Mesendoderm (in vitro differentiated cells): ENCODE measurements around the gene NXF3. TPM values are rescaled to one million over a fixed set of nuclear protein-coding genes. Genes with fewer than 3 reads are reported as not detected.
"Not testable (repeated sequence)": the region's sequence is repeated elsewhere in the genome, so short reads cannot be mapped to it uniquely, and the experiment has no call there.

Experiments used
- DNase-seq: peaks from one replicate; pipeline ENCODE4 v3.0.0; 2013
- H2AK5ac ChIP-seq: 2 replicates; pipeline ENCODE4 v1.6.1; 2013; ENCODE audit warnings: low read length, inconsistent platforms
- H2BK120ac ChIP-seq: 2 replicates; pipeline ENCODE4 v1.6.1; 2013; ENCODE audit warnings: low read depth, mild to moderate bottlenecking, low read length, moderate library complexity, mixed read lengths
- H2BK15ac ChIP-seq: replicated peaks from 2 replicates; pipeline ENCODE4 v1.6.1; 2013; ENCODE audit warnings: low read depth, mild to moderate bottlenecking, moderate library complexity
- H2BK5ac ChIP-seq: 2 replicates; pipeline ENCODE4 v1.6.1; 2013; ENCODE audit warnings: low read length, inconsistent platforms
- H3K18ac ChIP-seq: 2 replicates; pipeline ENCODE4 v1.6.1; 2013; ENCODE audit warnings: mild to moderate bottlenecking, low read length, mixed read lengths
- H3K23ac ChIP-seq: one replicate; pipeline ENCODE4 v1.6.1; 2013; ENCODE audit warnings: low read length
- H3K27ac ChIP-seq: 2 replicates; pipeline ENCODE4 v1.5.1; 2013; ENCODE audit warnings: low read depth, mild to moderate bottlenecking, inconsistent platforms, low read length, moderate library complexity
- H3K27me3 ChIP-seq: 2 replicates; pipeline ENCODE4 v1.6.1; 2013; ENCODE audit warnings: low read length, control low read depth, mild to moderate bottlenecking, inconsistent platforms; ENCODE audit not compliant: insufficient read depth, poor library complexity
- H3K36me3 ChIP-seq: 2 replicates; pipeline ENCODE4 v1.6.1; 2013; ENCODE audit warnings: low read length, inconsistent platforms; ENCODE audit not compliant: control insufficient read depth, insufficient read depth
- H3K4ac ChIP-seq: one replicate; pipeline ENCODE4 v1.6.1; 2013; ENCODE audit warnings: low read depth, mild to moderate bottlenecking, low read length, moderate library complexity
- H3K4me1 ChIP-seq: 2 replicates; pipeline ENCODE4 v1.6.1; 2013; ENCODE audit warnings: low read depth, low read length, inconsistent platforms; ENCODE audit not compliant: control insufficient read depth
- H3K4me2 ChIP-seq: 2 replicates; pipeline ENCODE4 v1.6.1; 2013; ENCODE audit warnings: low read length
- H3K4me3 ChIP-seq: 2 replicates; pipeline ENCODE4 v1.5.1; 2013; ENCODE audit warnings: mild to moderate bottlenecking, low read length
- H3K56ac ChIP-seq: one replicate; pipeline ENCODE4 v1.6.1; 2013; ENCODE audit warnings: low read length
- H3K79me1 ChIP-seq: 2 replicates; pipeline ENCODE4 v1.6.1; 2013; ENCODE audit warnings: low read length, inconsistent platforms
- H3K79me2 ChIP-seq: 2 replicates; pipeline ENCODE4 v1.6.1; 2013; ENCODE audit warnings: mild to moderate bottlenecking, low read length; ENCODE audit not compliant: control insufficient read depth, insufficient read depth
- H3K9ac ChIP-seq: 2 replicates; pipeline ENCODE4 v1.6.1; 2013; ENCODE audit warnings: low read length, inconsistent platforms
- H4K5ac ChIP-seq: one replicate; pipeline ENCODE4 v1.6.1; 2013; ENCODE audit warnings: low read length
- H4K8ac ChIP-seq: one replicate; pipeline ENCODE4 v1.6.1; 2013; ENCODE audit warnings: low read depth, mild to moderate bottlenecking, control low read depth, low read length, moderate library complexity
- WGBS: extraction: QIAGEN DNeasy Blood & Tissue Kit; methylation state at CpG from one replicate; pipeline ENCODE4 v1.1.7; 2013; ENCODE audit warnings: low lambda C conversion rate, missing lambda C conversion rate; ENCODE audit not compliant: insufficient coverage; ENCODE audit errors: extremely low coverage; 5-methylcytosine and 5-hydroxymethylcytosine counted together
- polyA plus RNA-seq, 2 experiments: library from polyadenylated mRNA; stranded (reverse); fragments of 200-250 nt; gene quantifications; one replicate each; pipeline ENCODE4 v1.2.3, GENCODE V29; 2013

The NXF3 gene, protein sequence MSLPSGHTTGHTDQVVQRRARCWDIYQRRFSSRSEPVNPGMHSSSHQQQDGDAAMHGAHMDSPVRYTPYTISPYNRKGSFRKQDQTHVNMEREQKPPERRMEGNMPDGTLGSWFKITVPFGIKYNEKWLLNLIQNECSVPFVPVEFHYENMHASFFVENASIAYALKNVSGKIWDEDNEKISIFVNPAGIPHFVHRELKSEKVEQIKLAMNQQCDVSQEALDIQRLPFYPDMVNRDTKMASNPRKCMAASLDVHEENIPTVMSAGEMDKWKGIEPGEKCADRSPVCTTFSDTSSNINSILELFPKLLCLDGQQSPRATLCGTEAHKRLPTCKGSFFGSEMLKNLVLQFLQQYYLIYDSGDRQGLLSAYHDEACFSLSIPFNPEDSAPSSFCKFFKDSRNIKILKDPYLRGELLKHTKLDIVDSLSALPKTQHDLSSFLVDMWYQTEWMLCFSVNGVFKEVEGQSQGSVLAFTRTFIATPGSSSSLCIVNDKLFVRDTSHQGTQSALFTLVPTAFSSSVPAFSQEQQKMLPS
- 0.01 TPM for polyA plus RNA-seq (2013, experiment 1 of 2)
- 0.08 TPM for polyA plus RNA-seq (2013, experiment 2 of 2)

GRCh38 chrX:103092942-103093341 is at the start of gene NXF3:
TSS of gene NXF3 (minus strand) at chrX:103093143. CDS start at chrX:103093023, 120 bp downstream.
- Histone ChIP-seq H3K36me3 (no peaks in the 10 kb centered on the region), H2BK120ac (no peak within 1 kb of the TSS), H4K8ac (no peak within 1 kb of the TSS), H3K4ac (no peak within 1 kb of the TSS), H3K4me3 (no peak within 1 kb of the TSS), H3K79me2 (no peaks in the 10 kb centered on the region), H4K5ac (no peak within 1 kb of the TSS), H2AK5ac (no peak within 1 kb of the TSS), H3K23ac (no peak within 1 kb of the TSS), H3K27me3 (no peaks in the 10 kb centered on the region), H3K18ac (no peak within 1 kb of the TSS), H3K4me1 (no peaks in the 10 kb centered on the region), H2BK15ac (no peak within 1 kb of the TSS), H3K4me2 (no peak within 1 kb of the TSS), H3K79me1 (no peaks in the 10 kb centered on the region), H2BK5ac (no peak within 1 kb of the TSS), H3K56ac (no peak within 1 kb of the TSS), H3K9ac (no peak within 1 kb of the TSS), H3K27ac (no peak within 1 kb of the TSS)
- no peak for DNase-seq
- WGBS = no CpG with 5 or more reads among the region's 5 CpGs

GRCh38 chrX:103136528-103136927 is 43.6 kb upstream of the NXF3 start:
- H2BK15ac ChIP-seq, DNase-seq, H3K4me2 ChIP-seq, H4K8ac ChIP-seq, H3K4me1 ChIP-seq, H3K23ac ChIP-seq, H4K5ac ChIP-seq, H3K79me1 ChIP-seq, H2BK5ac ChIP-seq, H3K27ac ChIP-seq, H3K27me3 ChIP-seq, H2BK120ac ChIP-seq, H3K4ac ChIP-seq, H3K18ac ChIP-seq, H2AK5ac ChIP-seq, H3K56ac ChIP-seq, H3K79me2 ChIP-seq, H3K9ac ChIP-seq, H3K36me3 ChIP-seq, H3K4me3 ChIP-seq: not testable (repeated sequence)
- WGBS = no CpG with 5 or more reads among the region's 2 CpGs

- H3K18ac ChIP-seq = no peak overlapping the region
- H3K79me1 ChIP-seq = no peaks in the 10 kb centered on the region
- no peaks in the 10 kb centered on the region for H3K36me3 ChIP-seq
- no peak overlapping the region for H2BK5ac ChIP-seq
- no peak overlapping the region for H3K9ac ChIP-seq
- H3K4me1 ChIP-seq = no peaks in the 10 kb centered on the region
- no peak overlapping the region for H3K23ac ChIP-seq
- H3K4me2 ChIP-seq = no peak overlapping the region
- no peaks in the 10 kb centered on the region for H3K27me3 ChIP-seq
- no peak for DNase-seq
- no peak overlapping the region for H3K56ac ChIP-seq
- no peaks in the 10 kb centered on the region for H3K79me2 ChIP-seq
- no peak overlapping the region for H2BK15ac ChIP-seq
- H3K4ac ChIP-seq = no peak overlapping the region
- no peak overlapping the region for H2BK120ac ChIP-seq
- H4K5ac ChIP-seq = no peak overlapping the region
- no peak overlapping the region for H3K4me3 ChIP-seq
- H3K27ac ChIP-seq = no peak overlapping the region
- no peak overlapping the region for H4K8ac ChIP-seq
- no peak overlapping the region for H2AK5ac ChIP-seq
These were observed 31.3 kb upstream of the NXF3 start for GRCh38 chrX:103124284-103124683.

- Histone ChIP-seq H2AK5ac (no peak overlapping the region), H3K4ac (no peak overlapping the region), H3K27me3 (no peaks in the 10 kb centered on the region), H3K9ac (no peak overlapping the region), H3K4me2 (no peak overlapping the region), H2BK5ac (no peak overlapping the region), H3K4me1 (no peaks in the 10 kb centered on the region), H3K79me2 (no peaks in the 10 kb centered on the region), H4K5ac (no peak overlapping the region), H4K8ac (no peak overlapping the region), H3K27ac (no peak overlapping the region), H2BK15ac (no peak overlapping the region), H3K79me1 (no peaks in the 10 kb centered on the region), H3K23ac (no peak overlapping the region), H3K56ac (no peak overlapping the region), H3K36me3 (no peaks in the 10 kb centered on the region), H3K4me3 (no peak overlapping the region), H3K18ac (no peak overlapping the region), H2BK120ac (no peak overlapping the region)
- DNase-seq = no peak
- WGBS = no CpG with 5 or more reads among the region's 5 CpGs
These were observed 27.8 kb upstream of the NXF3 start for GRCh38 chrX:103120748-103121147.

GRCh38 chrX:103116970-103117369 is 24.0 kb upstream of the NXF3 start:
- not testable (repeated sequence) for H3K36me3 ChIP-seq, H4K5ac ChIP-seq, H2BK120ac ChIP-seq, H3K27ac ChIP-seq, H3K4ac ChIP-seq, H3K4me2 ChIP-seq, H3K4me1 ChIP-seq, H3K9ac ChIP-seq, H2AK5ac ChIP-seq, H3K79me2 ChIP-seq, H3K18ac ChIP-seq, H2BK15ac ChIP-seq, H3K4me3 ChIP-seq, H4K8ac ChIP-seq, H3K27me3 ChIP-seq, H3K79me1 ChIP-seq, H3K23ac ChIP-seq, DNase-seq, H2BK5ac ChIP-seq, H3K56ac ChIP-seq
- no CpG with 5 or more reads among the region's 14 CpGs for WGBS

GRCh38 chrX:103109497-103109896 is 16.6 kb upstream of the NXF3 start:
- H3K36me3 ChIP-seq, H3K27ac ChIP-seq, H2BK120ac ChIP-seq, H4K8ac ChIP-seq, H3K4me1 ChIP-seq, H3K4ac ChIP-seq, H3K18ac ChIP-seq, H3K4me3 ChIP-seq, H3K27me3 ChIP-seq, H2AK5ac ChIP-seq, H3K56ac ChIP-seq, H3K23ac ChIP-seq, H2BK15ac ChIP-seq, H2BK5ac ChIP-seq, H3K79me2 ChIP-seq, H3K4me2 ChIP-seq, H3K79me1 ChIP-seq, H3K9ac ChIP-seq, DNase-seq, H4K5ac ChIP-seq: not testable (repeated sequence)
- no CpG with 5 or more reads among the region's 6 CpGs for WGBS
